ENCODE measurements around the gene DNAJC13.

Gene DNAJC13

GRCh38 chr3:132457286-132457685 lies 40.0 kb downstream of the DNAJC13 start:
- Histone ChIP-seq H3K9me3 (no peaks in the 10 kb centered on the region), H3K27me3 (no peaks in the 10 kb centered on the region), H4K20me1 (no peaks in the 10 kb centered on the region), H3K4me3 (no peak overlapping the region), H3K4me1 (no peaks in the 10 kb centered on the region), H3K4me2 (no peak overlapping the region), H3K9ac (no peak overlapping the region), H3K27ac (no peak overlapping the region), H3K36me3 (peaks cover 88% of the 10 kb centered on the region)
- no peak for TF ChIP-seq Cebpa-rat (IDR thresholded peaks at IDR 0.05)

- H3K9ac ChIP-seq, result no peak overlapping the region
- no peak overlapping the region for H3K4me2 ChIP-seq
- H3K4me3 ChIP-seq, result no peak overlapping the region
- no peak for TF ChIP-seq Cebpa-rat (IDR thresholded peaks at IDR 0.05)
- H4K20me1 ChIP-seq, result no peaks in the 10 kb centered on the region
- H3K27me3 ChIP-seq, result no peaks in the 10 kb centered on the region
- peaks cover 85% of the 10 kb centered on the region for H3K36me3 ChIP-seq
- H3K27ac ChIP-seq, result no peak overlapping the region
- peaks cover 5% of the 10 kb centered on the region; the same call in 1 of the 2 replicates for H3K4me1 ChIP-seq
- no peaks in the 10 kb centered on the region for H3K9me3 ChIP-seq
Observed at GRCh38 chr3:132459551-132459950, 42.2 kb downstream of the DNAJC13 start.

GRCh38 chr3:132461544-132461943 lies 44.2 kb downstream of the DNAJC13 start:
- H3K4me1 ChIP-seq, result peaks cover 5% of the 10 kb centered on the region; the same call in 1 of the 2 replicates
- no peak overlapping the region for H3K9ac ChIP-seq
- no peaks in the 10 kb centered on the region for H3K27me3 ChIP-seq
- H3K36me3 ChIP-seq, result peaks cover 72% of the 10 kb centered on the region
- TF ChIP-seq Cebpa-rat (IDR thresholded peaks at IDR 0.05), result no peak
- H3K9me3 ChIP-seq, result no peaks in the 10 kb centered on the region
- no peak overlapping the region for H3K4me2 ChIP-seq
- H3K4me3 ChIP-seq, result no peak overlapping the region
- no peak overlapping the region for H3K27ac ChIP-seq
- no peaks in the 10 kb centered on the region for H4K20me1 ChIP-seq

- H3K27ac ChIP-seq, result no peak overlapping the region
- H3K36me3 ChIP-seq, result peaks cover 70% of the 10 kb centered on the region
- H3K9ac ChIP-seq, result no peak overlapping the region
- H3K4me3 ChIP-seq, result no peak overlapping the region
- H3K4me2 ChIP-seq, result no peak overlapping the region
- no peaks in the 10 kb centered on the region for H4K20me1 ChIP-seq
- no peak for TF ChIP-seq Cebpa-rat (IDR thresholded peaks at IDR 0.05)
- peaks cover 5% of the 10 kb centered on the region; the same call in 1 of the 2 replicates for H3K4me1 ChIP-seq
- H3K27me3 ChIP-seq, result no peaks in the 10 kb centered on the region
- H3K9me3 ChIP-seq, result no peaks in the 10 kb centered on the region
Observed at GRCh38 chr3:132464066-132464465, 46.8 kb downstream of the DNAJC13 start.

- Histone ChIP-seq H3K27ac (no peak overlapping the region), H3K9ac (no peak overlapping the region), H3K9me3 (no peaks in the 10 kb centered on the region), H3K4me1 (no peaks in the 10 kb centered on the region), H3K27me3 (no peaks in the 10 kb centered on the region), H4K20me1 (no peaks in the 10 kb centered on the region), H3K4me2 (no peak overlapping the region), H3K4me3 (no peak overlapping the region), H3K36me3 (peaks cover 53% of the 10 kb centered on the region)
- TF ChIP-seq Cebpa-rat (IDR thresholded peaks at IDR 0.05), result no peak
Observed at GRCh38 chr3:132469326-132469725, 52.0 kb downstream of the DNAJC13 start.

- no peaks in the 10 kb centered on the region for H3K27me3 ChIP-seq
- H3K36me3 ChIP-seq, result peaks cover 79% of the 10 kb centered on the region
- H3K4me2 ChIP-seq, result no peak overlapping the region
- TF ChIP-seq Cebpa-rat (IDR thresholded peaks at IDR 0.05), result no peak
- H3K9ac ChIP-seq, result no peak overlapping the region
- no peaks in the 10 kb centered on the region for H3K4me1 ChIP-seq
- H3K9me3 ChIP-seq, result no peaks in the 10 kb centered on the region
- H4K20me1 ChIP-seq, result no peaks in the 10 kb centered on the region
- H3K4me3 ChIP-seq, result no peak overlapping the region
- no peak overlapping the region for H3K27ac ChIP-seq
Observed at GRCh38 chr3:132486099-132486498, 68.8 kb downstream of the DNAJC13 start.

- peaks cover 80% of the 10 kb centered on the region for H3K36me3 ChIP-seq
- H3K4me3 ChIP-seq, result no peak overlapping the region
Observed at GRCh38 chr3:132488151-132488550, 70.8 kb downstream of the DNAJC13 start.

GRCh38 chr3:132499071-132499470 lies 81.8 kb downstream of the DNAJC13 start:
- Histone ChIP-seq H4K20me1 (no peaks in the 10 kb centered on the region), H3K4me3 (no peak overlapping the region), H3K36me3 (peaks cover 84% of the 10 kb centered on the region), H3K9ac (no peak overlapping the region), H3K9me3 (no peaks in the 10 kb centered on the region), H3K27me3 (no peaks in the 10 kb centered on the region), H3K4me1 (no peaks in the 10 kb centered on the region), H3K4me2 (no peak overlapping the region), H3K27ac (no peak overlapping the region)
- TF ChIP-seq Cebpa-rat (IDR thresholded peaks at IDR 0.05), result no peak

More at GRCh38 chr3:132488151-132488550, 70.8 kb downstream of the DNAJC13 start:
- Histone ChIP-seq H3K9ac (no peak overlapping the region), H3K9me3 (no peaks in the 10 kb centered on the region), H3K27me3 (no peaks in the 10 kb centered on the region), H4K20me1 (no peaks in the 10 kb centered on the region), H3K4me1 (no peaks in the 10 kb centered on the region), H3K4me2 (no peak overlapping the region), H3K27ac (no peak overlapping the region)
- TF ChIP-seq Cebpa-rat (IDR thresholded peaks at IDR 0.05), result no peak

- H3K36me3 ChIP-seq, result peaks cover 94% of the 10 kb centered on the region
- no peaks in the 10 kb centered on the region for H3K9me3 ChIP-seq
- no peak for TF ChIP-seq Cebpa-rat (IDR thresholded peaks at IDR 0.05)
- no peaks in the 10 kb centered on the region for H3K27me3 ChIP-seq
- no peak overlapping the region for H3K9ac ChIP-seq
- H4K20me1 ChIP-seq, result no peaks in the 10 kb centered on the region
- H3K4me3 ChIP-seq, result no peak overlapping the region
- no peak overlapping the region for H3K27ac ChIP-seq
- H3K4me1 ChIP-seq, result no peaks in the 10 kb centered on the region
- no peak overlapping the region for H3K4me2 ChIP-seq
Observed at GRCh38 chr3:132503559-132503958, 86.3 kb downstream of the DNAJC13 start.

GRCh38 chr3:132504375-132504933 lies 87.2 kb downstream of the DNAJC13 start:
- H3K27me3 ChIP-seq, result no peaks in the 10 kb centered on the region

GRCh38 chr3:132507657-132508056 lies 90.4 kb downstream of the DNAJC13 start:
- no peak overlapping the region for H3K4me2 ChIP-seq
- H3K9ac ChIP-seq, result no peak overlapping the region
- H3K27me3 ChIP-seq, result no peaks in the 10 kb centered on the region
- H3K9me3 ChIP-seq, result no peaks in the 10 kb centered on the region
- no peaks in the 10 kb centered on the region for H3K4me1 ChIP-seq
- H3K36me3 ChIP-seq, result peaks cover 86% of the 10 kb centered on the region
- no peak overlapping the region for H3K27ac ChIP-seq
- no peaks in the 10 kb centered on the region for H4K20me1 ChIP-seq
- no peak for TF ChIP-seq Cebpa-rat (IDR thresholded peaks at IDR 0.05)
- no peak overlapping the region for H3K4me3 ChIP-seq

More at GRCh38 chr3:132504375-132504933, 87.2 kb downstream of the DNAJC13 start:
- Histone ChIP-seq H3K4me1 (no peaks in the 10 kb centered on the region), H3K36me3 (peaks cover 96% of the 10 kb centered on the region), H3K9me3 (no peaks in the 10 kb centered on the region), H3K4me2 (no peak overlapping the region), H3K27ac (no peak overlapping the region), H3K4me3 (no peak overlapping the region), H3K9ac (no peak overlapping the region), H4K20me1 (no peaks in the 10 kb centered on the region)
- TF ChIP-seq Cebpa-rat (IDR thresholded peaks at IDR 0.05), result no peak
